HepG2 (cell line): Measurements from ENCODE around the gene DEFB113.

Source experiments
- AFF4 ChIP-seq: sonication (generic); formaldehyde crosslinking; IDR thresholded peaks from 2 replicates; pipeline ENCODE4 v1.4.0; 2020; ENCODE audit warnings: missing genetic modification reagents
- CTCF ChIP-seq: sonication (generic); formaldehyde crosslinking; IDR thresholded peaks from 2 replicates; pipeline ENCODE4 v1.5.0; 2020; ENCODE audit warnings: mild to moderate bottlenecking, missing genetic modification reagents, moderate library complexity
- JUND ChIP-seq: sonication (generic); formaldehyde crosslinking; IDR thresholded peaks from 2 replicates; pipeline ENCODE4 v1.8.0; 2022; ENCODE audit warnings: mild to moderate bottlenecking, missing genetic modification reagents
- POLR2AphosphoS5 ChIP-seq: IDR thresholded peaks from 2 replicates; pipeline ENCODE4 v1.6.1; 2012; ENCODE audit warnings: low read depth, low read length
- PRPF4 ChIP-seq: fragments of 200-400 bp; formaldehyde crosslinking; IDR thresholded peaks from 2 replicates; pipeline ENCODE4 v1.6.1; 2016; ENCODE audit warnings: low read length, low read depth; ENCODE audit not compliant: poor library complexity, severe bottlenecking
- SOX6 ChIP-seq, 2 experiments: fragments of 450-650 bp in 1 of 2; sonication (generic) in 1 of 2; formaldehyde crosslinking in 1 of 2; IDR thresholded peaks; 2 replicates each; pipeline versions ENCODE4 v1.4.0 to v1.6.1; 2017 to 2020; ENCODE audit warnings: antibody characterized with exemption in 1 of 2, mild to moderate bottlenecking in 1 of 2, missing genetic modification reagents in 1 of 2
- SYNCRIP ChIP-seq: fragments of 200-400 bp; formaldehyde crosslinking; IDR thresholded peaks from 2 replicates; pipeline ENCODE4 v1.6.1; 2018; ENCODE audit warnings: mild to moderate bottlenecking, low read depth, low read length; ENCODE audit not compliant: insufficient read depth
- ZNF232 ChIP-seq: sonication (generic); formaldehyde crosslinking; IDR thresholded peaks from 2 replicates; pipeline ENCODE4 v1.4.0; 2020; ENCODE audit warnings: missing genetic modification reagents, borderline replicate concordance
- ZNF768 ChIP-seq: sonication (generic); formaldehyde crosslinking; IDR thresholded peaks from 2 replicates; pipeline ENCODE4 v1.4.0; 2020; ENCODE audit warnings: missing genetic modification reagents

- no peak for TF ChIP-seq SYNCRIP
- no peak for TF ChIP-seq SOX6 (IDR thresholded peaks at IDR 0.05)
- no peak for TF ChIP-seq SOX6 (CRISPR knock-in tag; IDR thresholded peaks at IDR 0.05)
- TF ChIP-seq JUND, result no peak
- TF ChIP-seq PRPF4, result no peak
- no peak for TF ChIP-seq AFF4 (CRISPR knock-in tag)
- TF ChIP-seq ZNF232 (CRISPR knock-in tag), result no peak
- TF ChIP-seq ZNF768 (CRISPR knock-in tag), result no peak
- no peak for TF ChIP-seq CTCF
- TF ChIP-seq POLR2AphosphoS5, result no peak
Measured at GRCh38 chr6:49995278-49995677, 25.9 kb upstream of the DEFB113 start.
